Measurements from ENCODE around the gene RGS17.
A peak's percentile ranks its signal among the peaks of the same experiment; 100 is the strongest.

The RGS17 gene

DNA sequence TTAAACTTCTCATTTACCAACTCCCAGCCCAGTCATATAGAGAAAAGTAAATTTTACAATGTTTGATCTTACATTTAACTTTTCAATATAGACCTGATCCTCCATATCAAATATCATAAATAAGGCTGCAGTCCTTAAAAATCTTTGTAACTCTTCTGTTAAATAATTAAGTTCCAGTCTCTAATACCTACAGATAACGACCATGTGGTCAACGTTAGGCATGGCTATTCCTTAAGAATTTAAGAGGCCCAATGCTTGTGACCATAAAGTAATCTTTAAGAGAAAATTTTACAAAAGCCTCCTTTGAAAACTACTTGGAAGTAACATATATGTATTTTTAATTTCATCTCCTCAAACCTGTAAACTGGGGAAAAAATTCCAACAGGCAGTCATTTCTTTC is 149.9 kb downstream of the RGS17 start:
- H3K4me3 ChIP-seq (ENCODE audit: low read depth, low read length): peak overlapping the region; percentile 1
- DNase-seq (ENCODE audit: low read depth, low spot score): no peak
- TF ChIP-seq CTCF (IDR thresholded peaks at IDR 0.05; ENCODE audit: insufficient read depth, low read length, missing control alignments): no peak
- CTCF ChIA-PET: interaction anchor here (1.1 kb wide), 1 partner anchor 33 kb away, joined by 5 read pairs; no protein-coding TSS in a partner anchor
- POLR2A ChIA-PET: no interaction called here

DNA sequence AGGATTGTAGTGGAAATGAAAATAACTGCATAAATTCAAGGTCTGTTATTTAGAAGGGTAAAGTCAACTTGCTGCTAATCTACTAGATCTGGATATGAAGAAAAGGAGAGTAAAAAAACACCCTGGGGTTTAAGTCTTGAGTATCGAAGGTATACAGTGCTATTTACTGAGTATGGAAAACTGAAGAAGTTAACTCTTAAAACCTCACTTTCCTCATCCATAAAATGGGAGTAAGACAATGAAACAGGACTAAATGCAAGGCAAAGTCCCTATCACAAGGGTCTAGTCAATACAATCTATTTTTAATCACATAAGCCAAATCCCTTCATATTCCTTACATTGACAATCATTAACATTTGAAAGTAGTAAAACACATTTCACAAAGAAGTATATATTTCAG is 150.4 kb downstream of the RGS17 start:
- H3K4me3 ChIP-seq (ENCODE audit: low read depth, low read length): peak overlapping the region; percentile 1
- ChIA-PET POLR2A (no interaction called here), CTCF (interaction anchor here (1.1 kb wide), 1 partner anchor 33 kb away, joined by 5 read pairs; no protein-coding TSS in a partner anchor)
- DNase-seq (ENCODE audit: low read depth, low spot score): no peak
- TF ChIP-seq CTCF (IDR thresholded peaks at IDR 0.05; ENCODE audit: insufficient read depth, low read length, missing control alignments): no peak

DNA sequence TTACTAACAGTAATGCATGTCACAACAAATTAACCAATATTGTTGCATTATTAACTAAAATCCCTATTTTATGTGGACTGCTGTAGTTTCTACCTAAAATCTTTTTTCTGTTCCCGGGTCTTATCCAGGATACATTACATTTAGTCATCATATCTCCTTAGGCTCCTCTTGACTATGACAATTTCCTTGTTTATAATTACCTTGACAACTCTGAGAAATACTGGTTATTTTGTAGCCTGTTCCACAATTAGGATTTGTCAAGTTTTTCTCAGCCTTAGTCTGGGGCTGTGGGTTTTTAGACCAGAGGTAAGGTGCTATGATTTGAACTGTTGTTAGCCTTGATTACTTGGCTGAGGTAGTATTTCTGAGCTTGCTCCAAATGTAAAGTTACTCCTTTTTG is 152.0 kb downstream of the RGS17 start:
- DNase-seq (ENCODE audit: low read depth, low spot score): no peak
- H3K4me3 ChIP-seq (ENCODE audit: low read depth, low read length): no peak overlapping the region
- POLR2A ChIA-PET: no interaction called here
- no peak for TF ChIP-seq CTCF (IDR thresholded peaks at IDR 0.05; ENCODE audit: insufficient read depth, low read length, missing control alignments)
- CTCF ChIA-PET: interaction anchor here (1.2 to 3.8 kb wide), 3 partner anchors 18 to 231 kb away, joined by 3 to 11 read pairs (median 3); no protein-coding TSS in a partner anchor

DNA sequence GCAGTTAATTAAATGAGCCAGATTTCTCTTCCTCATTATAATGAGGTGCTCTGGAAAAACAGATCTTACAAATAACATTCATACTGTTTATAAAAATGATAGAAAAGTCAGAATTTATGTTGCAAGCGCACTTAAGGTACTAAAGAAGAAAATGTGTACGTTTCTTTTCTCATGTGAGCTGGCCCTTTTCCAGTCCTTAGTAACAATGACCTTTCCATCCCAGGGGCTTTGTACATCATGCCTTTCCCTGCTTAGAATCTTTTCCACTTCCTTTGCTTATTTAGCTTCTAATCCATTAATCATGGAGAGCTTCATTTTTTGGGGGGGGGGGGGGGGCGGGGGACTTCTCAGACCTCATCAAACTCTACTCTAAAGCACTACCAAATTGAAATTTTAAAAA is 153.0 kb downstream of the RGS17 start:
- TF ChIP-seq CTCF (IDR thresholded peaks at IDR 0.05; ENCODE audit: insufficient read depth, low read length, missing control alignments): no peak
- ChIA-PET POLR2A (no interaction called here), CTCF (interaction anchor here (0.9 to 3.8 kb wide), 5 partner anchors 25 to 230 kb away, joined by 3 to 11 read pairs (median 4); no protein-coding TSS in a partner anchor)
- no peak for DNase-seq (ENCODE audit: low read depth, low spot score)
- H3K4me3 ChIP-seq (ENCODE audit: low read depth, low read length): no peak overlapping the region

DNA sequence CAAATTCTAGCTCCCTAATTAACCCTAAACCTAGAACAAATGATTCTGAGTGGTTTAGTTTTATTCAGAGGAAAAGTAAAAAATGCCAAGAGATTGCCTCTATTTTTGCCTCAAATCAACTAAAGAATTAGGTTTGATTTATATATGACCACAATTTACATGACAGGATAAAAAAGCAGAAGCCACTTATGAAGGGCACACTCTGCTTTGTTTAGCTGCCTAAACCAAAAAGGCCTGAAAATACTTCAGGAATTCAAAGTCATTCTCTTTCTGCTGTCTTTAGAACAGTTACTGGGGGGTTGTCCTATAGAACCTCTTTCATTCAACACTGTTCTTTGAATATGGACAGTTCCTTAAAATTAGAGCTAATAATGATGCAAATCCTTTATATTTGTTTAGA is 153.5 kb downstream of the RGS17 start:
- CTCF ChIA-PET: interaction anchor here (0.9 to 3.8 kb wide), 5 partner anchors 24 to 113 kb away, joined by 3 to 11 read pairs (median 4); no protein-coding TSS in a partner anchor

DNA sequence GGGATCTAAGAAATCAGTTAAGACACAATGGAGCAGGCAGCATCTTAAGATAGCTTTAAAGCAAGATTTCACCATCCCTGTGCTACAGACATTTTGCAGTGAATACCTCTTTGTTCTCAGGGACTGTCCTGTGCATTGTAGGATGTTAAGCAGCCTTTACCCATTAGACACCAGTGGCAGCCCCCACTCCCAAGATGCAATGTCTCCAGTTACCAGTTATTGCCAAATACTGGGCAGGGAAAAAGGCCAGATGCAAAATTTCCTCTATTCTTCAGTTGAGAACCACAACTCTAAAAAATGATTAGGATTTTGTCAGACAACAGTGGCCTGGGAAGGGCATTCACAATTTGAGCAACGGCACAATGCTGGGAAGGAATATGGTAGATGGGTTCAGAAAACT is 154.3 kb downstream of the RGS17 start:
- no peak overlapping the region for H3K4me3 ChIP-seq (ENCODE audit: low read depth, low read length)
- DNase-seq (ENCODE audit: low read depth, low spot score): no peak
- ChIA-PET POLR2A (interaction anchor here (0.7 kb wide), 1 partner anchor 258 kb away, joined by 3 read pairs; no protein-coding TSS in a partner anchor), CTCF (interaction anchor here (1.0 to 3.8 kb wide), 2 partner anchors 29 to 47 kb away, joined by 4 to 11 read pairs; no protein-coding TSS in a partner anchor)
- no peak for TF ChIP-seq CTCF (IDR thresholded peaks at IDR 0.05; ENCODE audit: insufficient read depth, low read length, missing control alignments)

More for the DNA sequence above, 153.5 kb downstream of the RGS17 start:
- POLR2A ChIA-PET: interaction anchor here (0.7 kb wide), 1 partner anchor 258 kb away, joined by 3 read pairs; no protein-coding TSS in a partner anchor
- no peak for TF ChIP-seq CTCF (IDR thresholded peaks at IDR 0.05; ENCODE audit: insufficient read depth, low read length, missing control alignments)
- DNase-seq (ENCODE audit: low read depth, low spot score): no peak
- no peak overlapping the region for H3K4me3 ChIP-seq (ENCODE audit: low read depth, low read length)
